Measurements from ENCODE around the gene GOLGA1.
"Not testable (repeated sequence)": the region's sequence is repeated elsewhere in the genome, so short reads cannot be mapped to it uniquely, and the experiment has no call there.

The GOLGA1 gene

GRCh38 chr9:124964056-124964455 lies 23.2 kb upstream of the GOLGA1 start:
- Histone ChIP-seq H3K4me3 (ENCODE audit: extremely low read depth, insufficient read depth, low read length, poor library complexity, severe bottlenecking) (no peak overlapping the region), H3K9me3 (ENCODE audit: control insufficient read depth, low read length) (no peaks in the 10 kb centered on the region), H3K36me3 (ENCODE audit: control insufficient read depth, insufficient read depth, low read length) (peaks cover 3% of the 10 kb centered on the region), H3K27ac (ENCODE audit: low read depth, low read length, severe bottlenecking) (no peak overlapping the region), H3K4me1 (ENCODE audit: control insufficient read depth, insufficient read depth, low read length, poor library complexity, severe bottlenecking) (no peaks in the 10 kb centered on the region)
- 100% methylated on average over 1 to 2 of the region's 2 CpGs for WGBS, 2 experiments (ENCODE audit: insufficient coverage in 2 of 2)

- Histone ChIP-seq H3K36me3 (ENCODE audit: control insufficient read depth, insufficient read depth, low read length) (peaks cover 2% of the 10 kb centered on the region), H3K4me1 (ENCODE audit: control insufficient read depth, insufficient read depth, low read length, poor library complexity, severe bottlenecking) (no peaks in the 10 kb centered on the region), H3K27ac (ENCODE audit: low read depth, low read length, severe bottlenecking) (no peak overlapping the region), H3K4me3 (ENCODE audit: extremely low read depth, insufficient read depth, low read length, poor library complexity, severe bottlenecking) (no peak overlapping the region), H3K9me3 (ENCODE audit: control insufficient read depth, low read length) (no peaks in the 10 kb centered on the region)
- 94 to 100% methylated on average over 2 of the region's 2 CpGs for WGBS, 2 experiments (ENCODE audit: insufficient coverage in 2 of 2)
These were observed 19.5 kb upstream of the GOLGA1 start for GRCh38 chr9:124960409-124960752.

- WGBS, 2 experiments (ENCODE audit: insufficient coverage in 2 of 2), result 92 to 96% methylated on average over 4 to 5 of the region's 9 CpGs
- H3K36me3 ChIP-seq (ENCODE audit: control insufficient read depth, insufficient read depth, low read length); H3K4me1 ChIP-seq (ENCODE audit: control insufficient read depth, insufficient read depth, low read length, poor library complexity, severe bottlenecking); H3K9me3 ChIP-seq (ENCODE audit: control insufficient read depth, low read length); H3K4me3 ChIP-seq (ENCODE audit: extremely low read depth, insufficient read depth, low read length, poor library complexity, severe bottlenecking); H3K27ac ChIP-seq (ENCODE audit: low read depth, low read length, severe bottlenecking): not testable (repeated sequence)
These were observed 19.0 kb upstream of the GOLGA1 start for GRCh38 chr9:124959671-124960408.

- Histone ChIP-seq H3K27ac (ENCODE audit: low read depth, low read length, severe bottlenecking) (no peak overlapping the region), H3K4me3 (ENCODE audit: extremely low read depth, insufficient read depth, low read length, poor library complexity, severe bottlenecking) (no peak overlapping the region), H3K9me3 (ENCODE audit: control insufficient read depth, low read length) (no peaks in the 10 kb centered on the region), H3K36me3 (ENCODE audit: control insufficient read depth, insufficient read depth, low read length) (no peaks in the 10 kb centered on the region), H3K4me1 (ENCODE audit: control insufficient read depth, insufficient read depth, low read length, poor library complexity, severe bottlenecking) (no peaks in the 10 kb centered on the region)
- WGBS, 2 experiments (ENCODE audit: insufficient coverage in 2 of 2), result no CpG with 5 or more reads among the region's 1 CpG
These were observed 13.4 kb upstream of the GOLGA1 start for GRCh38 chr9:124954255-124954654.

GRCh38 chr9:124950050-124950718 lies 9.3 kb upstream of the GOLGA1 start:
- WGBS, 2 experiments (ENCODE audit: insufficient coverage in 2 of 2), result 100% methylated on average over 2 of the region's 3 CpGs
- no peak overlapping the region for H3K4me3 ChIP-seq (ENCODE audit: extremely low read depth, insufficient read depth, low read length, poor library complexity, severe bottlenecking)
- no peak overlapping the region for H3K27ac ChIP-seq (ENCODE audit: low read depth, low read length, severe bottlenecking)
- no peaks in the 10 kb centered on the region for H3K9me3 ChIP-seq (ENCODE audit: control insufficient read depth, low read length)
- H3K36me3 ChIP-seq (ENCODE audit: control insufficient read depth, insufficient read depth, low read length), result no peaks in the 10 kb centered on the region
- no peaks in the 10 kb centered on the region for H3K4me1 ChIP-seq (ENCODE audit: control insufficient read depth, insufficient read depth, low read length, poor library complexity, severe bottlenecking)

GRCh38 chr9:124949387-124949786 lies 8.5 kb upstream of the GOLGA1 start:
- 87 to 88% methylated on average over 2 of the region's 2 CpGs for WGBS, 2 experiments (ENCODE audit: insufficient coverage in 2 of 2)
- Histone ChIP-seq H3K4me1 (ENCODE audit: control insufficient read depth, insufficient read depth, low read length, poor library complexity, severe bottlenecking) (no peaks in the 10 kb centered on the region), H3K36me3 (ENCODE audit: control insufficient read depth, insufficient read depth, low read length) (no peaks in the 10 kb centered on the region), H3K9me3 (ENCODE audit: control insufficient read depth, low read length) (no peaks in the 10 kb centered on the region), H3K4me3 (ENCODE audit: extremely low read depth, insufficient read depth, low read length, poor library complexity, severe bottlenecking) (no peak overlapping the region), H3K27ac (ENCODE audit: low read depth, low read length, severe bottlenecking) (no peak overlapping the region)

GRCh38 chr9:124947727-124948391 lies 7.0 kb upstream of the GOLGA1 start:
- no peak overlapping the region for H3K27ac ChIP-seq (ENCODE audit: low read depth, low read length, severe bottlenecking)
- H3K36me3 ChIP-seq (ENCODE audit: control insufficient read depth, insufficient read depth, low read length), result no peaks in the 10 kb centered on the region
- H3K9me3 ChIP-seq (ENCODE audit: control insufficient read depth, low read length), result no peaks in the 10 kb centered on the region
- H3K4me1 ChIP-seq (ENCODE audit: control insufficient read depth, insufficient read depth, low read length, poor library complexity, severe bottlenecking), result no peaks in the 10 kb centered on the region
- H3K4me3 ChIP-seq (ENCODE audit: extremely low read depth, insufficient read depth, low read length, poor library complexity, severe bottlenecking), result no peak overlapping the region
- 93 to 100% methylated on average over 1 to 2 of the region's 5 CpGs for WGBS, 2 experiments (ENCODE audit: insufficient coverage in 2 of 2)

GRCh38 chr9:124946167-124946566 lies 5.3 kb upstream of the GOLGA1 start:
- Histone ChIP-seq H3K27ac (ENCODE audit: low read depth, low read length, severe bottlenecking) (no peak overlapping the region), H3K9me3 (ENCODE audit: control insufficient read depth, low read length) (no peaks in the 10 kb centered on the region), H3K4me3 (ENCODE audit: extremely low read depth, insufficient read depth, low read length, poor library complexity, severe bottlenecking) (no peak overlapping the region), H3K4me1 (ENCODE audit: control insufficient read depth, insufficient read depth, low read length, poor library complexity, severe bottlenecking) (peaks cover 5% of the 10 kb centered on the region), H3K36me3 (ENCODE audit: control insufficient read depth, insufficient read depth, low read length) (no peaks in the 10 kb centered on the region)
- no CpG with 5 or more reads among the region's 1 CpG for WGBS, 2 experiments (ENCODE audit: insufficient coverage in 2 of 2)

- Histone ChIP-seq H3K4me3 (ENCODE audit: extremely low read depth, insufficient read depth, low read length, poor library complexity, severe bottlenecking) (peak overlapping the region; percentile 73), H3K4me1 (ENCODE audit: control insufficient read depth, insufficient read depth, low read length, poor library complexity, severe bottlenecking) (peaks cover 5% of the 10 kb centered on the region), H3K36me3 (ENCODE audit: control insufficient read depth, insufficient read depth, low read length) (peaks cover 3% of the 10 kb centered on the region), H3K27ac (ENCODE audit: low read depth, low read length, severe bottlenecking) (peak overlapping the region; percentile 96), H3K9me3 (ENCODE audit: control insufficient read depth, low read length) (no peaks in the 10 kb centered on the region)
- 47 to 49% methylated on average over 21 to 30 of the region's 31 CpGs for WGBS, 2 experiments (ENCODE audit: insufficient coverage in 2 of 2)
These were observed 1.0 kb upstream of the GOLGA1 start for GRCh38 chr9:124941679-124942561.

- WGBS, 2 experiments (ENCODE audit: insufficient coverage in 2 of 2), result 0 to 1% methylated on average over 8 to 11 of the region's 17 CpGs
- H3K4me1 ChIP-seq (ENCODE audit: control insufficient read depth, insufficient read depth, low read length, poor library complexity, severe bottlenecking), result peaks cover 5% of the 10 kb centered on the region
- H3K36me3 ChIP-seq (ENCODE audit: control insufficient read depth, insufficient read depth, low read length), result peaks cover 16% of the 10 kb centered on the region
- no peaks in the 10 kb centered on the region for H3K9me3 ChIP-seq (ENCODE audit: control insufficient read depth, low read length)
- H3K27ac ChIP-seq (ENCODE audit: low read depth, low read length, severe bottlenecking), result peak overlapping the region; percentile 96
- peak overlapping the region; percentile 73 for H3K4me3 ChIP-seq (ENCODE audit: extremely low read depth, insufficient read depth, low read length, poor library complexity, severe bottlenecking)
These were observed 376 bp downstream of the GOLGA1 start for GRCh38 chr9:124940521-124940893.
